ENCODE data around the gene SPATA31C1. TPM values are rescaled to one million over a fixed set of nuclear protein-coding genes. Genes with fewer than 3 reads are reported as not detected.

Gene SPATA31C1
- total and polyA plus RNA-seq, 2 of the 8 experiments (the other 6 are each of a cell fraction or from before 2014, with no cell fraction given), result 0.15 TPM; not detected in 1

- H3K23me2 ChIP-seq (ENCODE audit: low read depth, low read length), result no peaks in the 10 kb centered on the region
- ChIA-PET POLR2A (ENCODE audit: partially characterized antibody) (no interaction called here), CTCF (ENCODE audit: partially characterized antibody) (no interaction called here)
- H3K4me1 ChIP-seq (replicated peaks in 1 of 4; ENCODE audit: control insufficient read depth in 3 of 4, insufficient read depth in 4 of 4, low read length in 3 of 4), result no peaks in the 10 kb centered on the region
- no peak overlapping the region for H3K27ac ChIP-seq (ENCODE audit: low read depth, low read length)
- no peak overlapping the region for H4K91ac ChIP-seq (replicated peaks; ENCODE audit: insufficient read length, low read length)
- H3K79me2 ChIP-seq (ENCODE audit: control insufficient read depth in 1 of 2, insufficient read depth in 2 of 2, low read length in 2 of 2), result no peaks in the 10 kb centered on the region
- no peaks in the 10 kb centered on the region for H4K20me1 ChIP-seq (replicated peaks in 1 of 2; ENCODE audit: control insufficient read depth in 1 of 2, insufficient read depth in 2 of 2, low read length in 2 of 2)
- no peaks in the 10 kb centered on the region for H3K79me1 ChIP-seq (ENCODE audit: low read depth, low read length)
- H2BK5ac ChIP-seq (ENCODE audit: low read depth, low read length), result no peak overlapping the region
- DNase-seq (ENCODE audit: low read depth in 1 of 2, low spot score in 2 of 2) (no peak), FAIRE-seq (no peak)
- no peak overlapping the region for H2BK120ac ChIP-seq (replicated peaks; ENCODE audit: low read depth, low read length)
- no peak overlapping the region for H2AK5ac ChIP-seq (ENCODE audit: low read depth, low read length)
- no peak overlapping the region for H2BK15ac ChIP-seq (ENCODE audit: low read length)
- H3K4me3 ChIP-seq (ENCODE audit: extremely low read depth in 1 of 4, insufficient read depth in 2 of 4, low read depth in 3 of 4, low read length in 4 of 4), result no peak overlapping the region
- TF ChIP-seq HDAC2 (IDR thresholded peaks at IDR 0.05; ENCODE audit: borderline replicate concordance in 1 of 2, low read depth in 2 of 2, low read length in 2 of 2) (no peak), EZH2 (IDR thresholded peaks at IDR 0.05; ENCODE audit: low read depth, low read length, severe bottlenecking) (no peak), SIRT6 (IDR thresholded peaks at IDR 0.05; ENCODE audit: low read length) (no peak), HDAC6 (IDR thresholded peaks at IDR 0.05; ENCODE audit: low read depth, low read length) (no peak), KDM5A (IDR thresholded peaks at IDR 0.05; ENCODE audit: low read length) (no peak)
- no peak overlapping the region for H3K23ac ChIP-seq (ENCODE audit: insufficient read length)
- H3K14ac ChIP-seq (ENCODE audit: insufficient read length), result peak overlapping the region; percentile 42
- H3K56ac ChIP-seq (replicated peaks; ENCODE audit: insufficient read length, low read depth, low read length), result no peak overlapping the region
- no peak overlapping the region for H3K4me2 ChIP-seq (ENCODE audit: insufficient read depth in 1 of 2, low read depth in 2 of 2, low read length in 2 of 2)
- no peak overlapping the region for H4K5ac ChIP-seq (ENCODE audit: insufficient read length, low read depth, low read length)
- H3K18ac ChIP-seq (ENCODE audit: extremely low read depth, low read length), result no peak overlapping the region
- no peak overlapping the region; the same call in 1 of the 2 replicates for H4K8ac ChIP-seq (ENCODE audit: extremely low read depth, insufficient read depth, low read length)
- WGBS, 2 experiments (ENCODE audit: extremely low coverage in 1 of 2, insufficient coverage in 1 of 2, insufficient read length in 1 of 2, insufficient replicate concordance in 2 of 2, low coverage in 1 of 2, low lambda C conversion rate in 2 of 2, missing lambda C conversion rate in 1 of 2), result 91% methylated on average over 3 of the region's 3 CpGs; no CpG with 5 or more reads in 1 of the 2 experiments
- H2BK20ac ChIP-seq (ENCODE audit: low read length), result no peak overlapping the region
- no peaks in the 10 kb centered on the region; a peak in 1 of 7 replicates for H3K27me3 ChIP-seq (replicated peaks in 1 of 4; ENCODE audit: control insufficient read depth in 3 of 4, extremely low read depth in 1 of 4, insufficient read depth in 3 of 4, low read length in 3 of 4)
- H2AFZ ChIP-seq (ENCODE audit: low read length), result no peak overlapping the region
- no peak overlapping the region for H3K4ac ChIP-seq (replicated peaks; ENCODE audit: insufficient read length, low read depth, low read length)
- peaks cover 1% of the 10 kb centered on the region in 2 experiments; a peak in 2 of 4 replicates for H3K9me3 ChIP-seq (ENCODE audit: insufficient read depth in 2 of 2, low read depth in 1 of 2, low read length in 1 of 2)
- H2BK12ac ChIP-seq (ENCODE audit: low read depth, low read length), result no peak overlapping the region
- H3K36me3 ChIP-seq (ENCODE audit: control insufficient read depth in 2 of 4, insufficient read depth in 4 of 4, low read length in 3 of 4), result no peaks in the 10 kb centered on the region
- no peak overlapping the region for H3K9ac ChIP-seq (replicated peaks in 1 of 4; ENCODE audit: extremely low read depth in 1 of 4, low read depth in 3 of 4, low read length in 3 of 4)
Measured at GRCh38 chr9:87954230-87954629, 36.5 kb downstream of the SPATA31C1 start.
